Measurements from ENCODE around the gene TROAP.

The TROAP gene

DNA sequence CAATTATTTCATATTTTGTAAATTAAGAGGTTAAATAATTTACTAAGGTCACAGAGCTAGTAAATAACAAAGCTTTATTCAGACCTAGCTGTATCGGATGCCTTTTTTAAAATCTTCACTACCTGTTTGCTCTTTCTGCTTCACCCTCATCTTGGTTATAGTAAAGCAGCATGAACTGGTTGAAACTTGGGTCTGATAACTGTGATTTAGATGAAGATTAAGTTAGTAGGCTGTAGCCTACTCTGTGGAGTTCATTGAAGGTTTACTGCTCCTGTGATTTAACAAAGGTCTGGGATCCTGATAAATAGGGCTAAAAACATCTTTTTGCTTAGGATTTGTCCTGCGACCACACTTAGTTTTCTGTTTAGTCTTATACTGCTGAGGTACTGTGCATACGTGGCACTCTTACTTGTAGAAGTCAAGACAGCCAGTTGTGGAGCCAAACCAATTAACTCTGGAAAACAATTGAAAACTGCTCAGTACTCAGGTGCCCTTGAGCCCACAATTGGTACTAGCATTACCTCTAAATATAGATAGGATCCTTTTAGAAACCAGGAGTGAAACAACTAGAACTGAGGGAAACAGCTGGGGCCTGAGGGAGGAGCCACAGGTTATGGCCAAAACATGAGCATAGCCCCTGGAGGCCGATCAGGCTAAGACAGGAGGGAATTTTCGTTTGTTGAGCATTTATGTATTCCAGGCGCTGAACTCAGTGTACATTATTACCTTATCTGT, 46.5 kb downstream of the TROAP start:
- TF ChIP-seq EZH2phosphoT487 (IDR thresholded peaks at IDR 0.05; ENCODE audit: borderline replicate concordance, low read length) = no peak
- TF ChIP-seq CTCF (IDR thresholded peaks at IDR 0.05; ENCODE audit: low read depth, low read length, poor library complexity, severe bottlenecking) = peak; percentile 50
- Histone ChIP-seq H3K79me2 (ENCODE audit: control insufficient read depth, low read length) (peaks cover 68% of the 10 kb centered on the region), H3K4me2 (ENCODE audit: low read length) (peak overlapping the region; percentile 96), H3K4me3 (ENCODE audit: low read length) (peak overlapping the region; percentile 95), H3K4me1 (ENCODE audit: control insufficient read depth, low read length) (peaks cover 34% of the 10 kb centered on the region), H3K9me3 (ENCODE audit: control insufficient read depth, insufficient read depth, low read length) (no peaks in the 10 kb centered on the region), H3K9me2 (replicated peaks; ENCODE audit: control insufficient read depth, low read length) (no peaks in the 10 kb centered on the region), H3K27ac (ENCODE audit: low read depth, low read length) (0 out of 2 replicates have a peak overlapping the region, but pooled peaks have one; percentile 5), H3F3A (ENCODE audit: control insufficient read depth, insufficient read depth) (peaks cover 17% of the 10 kb centered on the region), H3K27me3 (ENCODE audit: control insufficient read depth, low read length) (no peaks in the 10 kb centered on the region), H3K36me3 (ENCODE audit: control insufficient read depth, low read length) (peaks cover 9% of the 10 kb centered on the region; the same call in 1 of the 2 replicates), H4K20me1 (ENCODE audit: control insufficient read depth, insufficient read depth, low read depth, low read length) (no peaks in the 10 kb centered on the region)

DNA sequence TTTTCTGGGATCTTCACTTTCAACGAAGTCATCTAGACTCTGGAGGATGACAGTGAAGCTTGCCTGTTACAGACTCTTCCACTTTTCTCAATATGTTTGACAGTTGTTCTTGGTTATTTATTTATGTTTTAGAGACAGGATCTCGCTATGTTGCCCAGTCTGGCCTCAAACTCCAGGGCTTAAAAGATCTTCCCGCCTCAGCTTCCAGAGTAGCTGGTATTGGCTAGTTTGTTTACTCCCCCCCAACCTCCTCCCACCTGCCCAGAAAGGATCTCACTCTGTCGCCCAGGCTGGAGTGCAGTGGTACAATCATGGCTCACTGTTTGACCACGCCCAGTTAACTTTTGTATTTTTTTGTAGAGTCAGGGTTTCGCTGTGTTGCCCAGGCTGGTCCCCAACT, 47.5 kb downstream of the TROAP start:
- H3K4me2 ChIP-seq (ENCODE audit: low read length) = peak overlapping the region; percentile 96; the same call in 1 of the 2 replicates
- H3K4me1 ChIP-seq (ENCODE audit: control insufficient read depth, low read length) = peaks cover 33% of the 10 kb centered on the region
- H3F3A ChIP-seq (ENCODE audit: control insufficient read depth, insufficient read depth) = peaks cover 17% of the 10 kb centered on the region
- H4K20me1 ChIP-seq (ENCODE audit: control insufficient read depth, insufficient read depth, low read depth, low read length) = peaks cover 4% of the 10 kb centered on the region; the same call in 1 of the 2 replicates
- no peaks in the 10 kb centered on the region for H3K9me3 ChIP-seq (ENCODE audit: control insufficient read depth, insufficient read depth, low read length)
- peaks cover 76% of the 10 kb centered on the region for H3K79me2 ChIP-seq (ENCODE audit: control insufficient read depth, low read length)
- no peak overlapping the region for H3K27ac ChIP-seq (ENCODE audit: low read depth, low read length)
- H3K9me2 ChIP-seq (replicated peaks; ENCODE audit: control insufficient read depth, low read length) = no peaks in the 10 kb centered on the region
- no peak overlapping the region for H3K4me3 ChIP-seq (ENCODE audit: low read length)
- peaks cover 9% of the 10 kb centered on the region; the same call in 1 of the 2 replicates for H3K36me3 ChIP-seq (ENCODE audit: control insufficient read depth, low read length)
- H3K27me3 ChIP-seq (ENCODE audit: control insufficient read depth, low read length) = no peaks in the 10 kb centered on the region
- TF ChIP-seq CTCF (IDR thresholded peaks at IDR 0.05; ENCODE audit: low read depth, low read length, poor library complexity, severe bottlenecking) (no peak), EZH2phosphoT487 (IDR thresholded peaks at IDR 0.05; ENCODE audit: borderline replicate concordance, low read length) (no peak)

DNA sequence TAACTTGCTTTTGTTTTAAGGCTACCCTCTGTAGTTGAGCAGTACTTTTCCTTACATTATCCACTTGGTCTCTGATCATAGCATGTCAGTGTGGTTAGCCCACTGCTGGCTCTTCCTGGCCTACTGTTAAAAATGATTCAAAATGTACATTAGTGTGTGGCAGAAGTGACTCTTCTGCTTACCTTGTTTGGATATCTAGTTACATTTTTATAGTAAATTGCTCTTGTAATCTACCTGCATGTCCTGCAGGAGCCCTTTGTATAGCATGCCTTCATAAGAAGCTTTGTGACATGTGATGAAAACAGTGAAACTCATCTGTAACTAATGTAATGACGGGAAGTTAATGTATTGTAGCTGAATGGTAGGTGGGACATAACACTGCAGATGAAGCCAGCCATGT, 52.4 kb downstream of the TROAP start:
- peaks cover 9% of the 10 kb centered on the region; the same call in 1 of the 2 replicates for H3K36me3 ChIP-seq (ENCODE audit: control insufficient read depth, low read length)
- peaks cover 4% of the 10 kb centered on the region; the same call in 1 of the 2 replicates for H4K20me1 ChIP-seq (ENCODE audit: control insufficient read depth, insufficient read depth, low read depth, low read length)
- peaks cover 80% of the 10 kb centered on the region for H3K79me2 ChIP-seq (ENCODE audit: control insufficient read depth, low read length)
- H3K9me2 ChIP-seq (replicated peaks; ENCODE audit: control insufficient read depth, low read length) = no peaks in the 10 kb centered on the region
- no peaks in the 10 kb centered on the region for H3K9me3 ChIP-seq (ENCODE audit: control insufficient read depth, insufficient read depth, low read length)
- peaks cover under 1% of the 10 kb centered on the region; the same call in 1 of the 2 replicates for H3F3A ChIP-seq (ENCODE audit: control insufficient read depth, insufficient read depth)
- peaks cover 2% of the 10 kb centered on the region for H3K4me1 ChIP-seq (ENCODE audit: control insufficient read depth, low read length)
- no peak for TF ChIP-seq CTCF (IDR thresholded peaks at IDR 0.05; ENCODE audit: low read depth, low read length, poor library complexity, severe bottlenecking)
- TF ChIP-seq EZH2phosphoT487 (IDR thresholded peaks at IDR 0.05; ENCODE audit: borderline replicate concordance, low read length) = no peak
- H3K4me3 ChIP-seq (ENCODE audit: low read length) = no peak overlapping the region
- no peak overlapping the region for H3K4me2 ChIP-seq (ENCODE audit: low read length)
- no peak overlapping the region for H3K27ac ChIP-seq (ENCODE audit: low read depth, low read length)
- H3K27me3 ChIP-seq (ENCODE audit: control insufficient read depth, low read length) = no peaks in the 10 kb centered on the region

Measured in DOHH2 (cell line).